Gastrocnemius medialis (tissue), 4 donors: ENCODE measurements around the gene SYT6. TPM values are rescaled to one million over a fixed set of nuclear protein-coding genes. Genes with fewer than 3 reads are reported as not detected.

Source experiments
- ATAC-seq, 2 donors: fragments of 150-250 bp; one replicate each; pipeline ENCODE4 v1.9.1; 2016
- DNase-seq, 2 donors: peaks; one replicate each; pipeline ENCODE4 v3.0.0-alpha.2; 2019
- H3K27ac ChIP-seq, 4 donors: fragments of 200-600 bp; sonication (generic); 1 replicate in 1 of 4; 2 replicates in 3 of 4; pipeline ENCODE4 v1.5.1; 2016 to 2018; ENCODE audit warnings: mild to moderate bottlenecking in 2 of 4, moderate library complexity in 1 of 4
- H3K27me3 ChIP-seq, 3 donors: fragments of 200-600 bp; sonication (generic) in 2 of 3; 1 replicate in 1 of 3; 2 replicates in 2 of 3; pipeline versions ENCODE4 v1.5.1 to v1.6.0; 2016 to 2019; ENCODE audit warnings: mild to moderate bottlenecking in 1 of 3, moderate library complexity in 1 of 3
- H3K36me3 ChIP-seq, 2 donors: fragments of 200-600 bp; sonication (generic) in 1 of 2; one replicate each; pipeline ENCODE4 v1.5.1; 2017 to 2018
- H3K4me1 ChIP-seq, 2 donors: fragments of 200-600 bp; sonication (generic) in 1 of 2; one replicate each; pipeline ENCODE4 v1.5.1; 2016 to 2017; ENCODE audit warnings: mild to moderate bottlenecking in 2 of 2
- H3K4me3 ChIP-seq, 4 donors: fragments of 200-600 bp; sonication (generic) in 3 of 4; 1 replicate in 1 of 4; 2 replicates in 3 of 4; pipeline ENCODE4 v1.5.1; 2016 to 2019; ENCODE audit warnings: mild to moderate bottlenecking in 2 of 4
- H3K9me3 ChIP-seq, 3 donors: fragments of 200-600 bp; sonication (generic) in 2 of 3; 1 replicate in 1 of 3; 2 replicates in 2 of 3; pipeline ENCODE4 v1.5.1; 2016 to 2019
- CTCF ChIP-seq, 5 experiments: fragments of 450-650 bp in 3 of 5; fragments of 200-600 bp in 2 of 5; sonication (generic) in 2 of 5; IDR thresholded peaks in 4 of 5; conservative IDR thresholded peaks in 1 of 5; 1 replicate in 4 of 5; 2 replicates in 1 of 5; pipeline ENCODE4 v1.5.1; 2016 to 2019; ENCODE audit warnings: antibody characterized with exemption in 5 of 5, mild to moderate bottlenecking in 3 of 5, moderate library complexity in 3 of 5
- POLR2A ChIP-seq, 2 donors: fragments of 450-650 bp; IDR thresholded peaks; one replicate each; pipeline ENCODE4 v1.6.1; 2017; ENCODE audit warnings: antibody characterized with exemption in 2 of 2, mild to moderate bottlenecking in 2 of 2, moderate library complexity in 2 of 2
- in situ Hi-C, 4 donors: fragments of 200-750 bp; cut with MboI; loops; one replicate each; pipeline versions ENCODE4 v1.15.0 to v1.8.0; 2017; ENCODE audit warnings: low sequenced_read_pairs in 4 of 4
- intact Hi-C: fragments of 100-400 bp; cut with DNase I; formaldehyde crosslinking; loops from one replicate; pipeline ENCODE4 v1.15.1; 2023; ENCODE audit warnings: low total_unique reads
- total RNA-seq, 4 donors: library from RNA; depleted of rRNA; stranded (reverse); fragments of >200 nt; gene quantifications; one replicate each; pipeline versions ENCODE4 v1.1.0 to v1.2.3, GENCODE V29; 2016

SYT6 gene
- total RNA-seq, 4 donors from 2014 or later, result 0.20 TPM; not detected in 3

GRCh38 chr1:114099268-114099667, 54.4 kb downstream of the SYT6 start:
- ATAC-seq (no peak), DNase-seq (no peak)
- H3K4me1 ChIP-seq, result peaks cover 3 to 19% of the 10 kb centered on the region in 2 donors
- H3K36me3 ChIP-seq, result no peaks in the 10 kb centered on the region
- H3K4me3 ChIP-seq, result no peak overlapping the region
- TF ChIP-seq POLR2A (IDR thresholded peaks at IDR 0.05), result no peak
- TF ChIP-seq CTCF (IDR thresholded peaks at IDR 0.05 in 4 of 5, conservative IDR thresholded peaks at IDR 0.05 in 1 of 5), result no peak
- H3K27ac ChIP-seq, result peak overlapping the region in 1 of 4 donors; percentile 17
- in situ Hi-C loops, result loop anchor here in 1 of 4 donors (25.0 kb wide), 1 partner anchor 112 kb away; the partner anchor contains the start of gene OLFML3
- H3K9me3 ChIP-seq, result no peaks in the 10 kb centered on the region
- no peaks in the 10 kb centered on the region for H3K27me3 ChIP-seq
- intact Hi-C loops, result no loop called here

GRCh38 chr1:114097109-114097508, 56.6 kb downstream of the SYT6 start:
- no peak for TF ChIP-seq POLR2A (IDR thresholded peaks at IDR 0.05)
- TF ChIP-seq CTCF (IDR thresholded peaks at IDR 0.05 in 4 of 5, conservative IDR thresholded peaks at IDR 0.05 in 1 of 5), result no peak
- Histone ChIP-seq H3K27ac (peak overlapping the region in 1 of 4 donors; percentile 56), H3K36me3 (no peaks in the 10 kb centered on the region), H3K27me3 (no peaks in the 10 kb centered on the region), H3K4me1 (peaks cover 0 to 12% of the 10 kb centered on the region in 2 donors), H3K9me3 (no peaks in the 10 kb centered on the region), H3K4me3 (no peak overlapping the region)
- in situ Hi-C loops (loop anchor here in 1 of 4 donors (25.0 kb wide), 1 partner anchor 110 kb away; the partner anchor contains the start of gene OLFML3), intact Hi-C loops (no loop called here)
- ATAC-seq (peak; percentile 80 to 81), DNase-seq (peak; percentile 73 to 77)

- Histone ChIP-seq H3K27ac (peak overlapping the region in 1 of 4 donors; percentile 30), H3K27me3 (no peaks in the 10 kb centered on the region), H3K36me3 (no peaks in the 10 kb centered on the region), H3K4me1 (peaks cover 0 to 4% of the 10 kb centered on the region in 2 donors), H3K4me3 (no peak overlapping the region), H3K9me3 (no peaks in the 10 kb centered on the region)
- DNase-seq (no peak), ATAC-seq (no peak)
- intact Hi-C loops, result no loop called here
- TF ChIP-seq POLR2A (IDR thresholded peaks at IDR 0.05), result no peak
- no peak for TF ChIP-seq CTCF (IDR thresholded peaks at IDR 0.05 in 4 of 5, conservative IDR thresholded peaks at IDR 0.05 in 1 of 5)
- in situ Hi-C loops, result loop anchor here in 1 of 4 donors (25.0 kb wide), 1 partner anchor 107 kb away; the partner anchor contains the start of gene OLFML3
These were observed 59.0 kb downstream of the SYT6 start for GRCh38 chr1:114094675-114095074.

GRCh38 chr1:114094363-114094634, 59.4 kb downstream of the SYT6 start:
- DNase-seq (peak in 1 of 2 donors; percentile 32), ATAC-seq (peak in 1 of 2 donors; percentile 53)
- intact Hi-C loops (no loop called here), in situ Hi-C loops (loop anchor here in 1 of 4 donors (25.0 kb wide), 1 partner anchor 107 kb away; the partner anchor contains the start of gene OLFML3)
- Histone ChIP-seq H3K4me3 (no peak overlapping the region), H3K27ac (peak overlapping the region in 2 of 4 donors; percentile 34 to 61), H3K9me3 (no peaks in the 10 kb centered on the region), H3K4me1 (peaks cover 0 to 4% of the 10 kb centered on the region in 2 donors), H3K27me3 (no peaks in the 10 kb centered on the region), H3K36me3 (no peaks in the 10 kb centered on the region)
- no peak for TF ChIP-seq POLR2A (IDR thresholded peaks at IDR 0.05)
- TF ChIP-seq CTCF (IDR thresholded peaks at IDR 0.05 in 4 of 5, conservative IDR thresholded peaks at IDR 0.05 in 1 of 5), result no peak
